ENCODE results near the gene GNB1. TPM values are rescaled to one million over a fixed set of nuclear protein-coding genes. Genes with fewer than 3 reads are reported as not detected.

GNB1 gene
- total RNA-seq, 1 donor from 2014 or later = 116 TPM

DNA sequence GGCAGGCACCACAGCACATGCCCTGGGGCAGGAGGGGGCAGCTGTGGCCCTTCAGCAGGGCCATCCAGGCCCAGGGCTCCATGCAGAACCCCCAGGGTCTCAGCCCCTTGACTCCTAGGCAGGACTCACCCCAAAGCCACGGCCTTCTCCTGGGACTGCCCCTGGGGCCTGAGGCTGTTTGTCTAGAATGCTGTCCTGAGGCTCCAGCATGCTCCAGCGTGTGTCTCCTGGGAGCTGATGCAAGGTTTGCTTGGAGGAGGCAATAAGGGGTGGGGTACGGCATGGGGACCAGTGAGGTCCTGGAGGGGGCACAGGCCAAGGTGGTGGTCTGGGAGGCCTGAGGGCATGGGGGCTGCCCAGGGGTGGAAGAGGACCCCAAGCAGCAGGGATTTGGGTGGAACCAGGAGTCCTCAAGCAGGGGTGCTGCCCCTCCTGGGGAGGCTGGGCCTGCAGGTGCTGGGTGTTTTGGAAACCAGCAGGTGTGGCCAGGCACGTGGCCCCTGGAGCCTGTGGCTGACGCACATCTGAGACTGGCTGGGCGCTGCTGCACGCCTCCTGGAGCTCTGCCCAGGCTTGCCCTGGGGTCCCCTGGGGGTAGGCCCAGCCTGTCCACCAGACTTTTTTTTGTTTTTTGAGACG is 16.3 kb upstream of the GNB1 start:
- DNase-seq (ENCODE audit: low read depth) = peak; percentile 63
- Histone ChIP-seq H3K4me3 (ENCODE audit: low read depth, low read length) (no peak overlapping the region), H3K27me3 (ENCODE audit: control insufficient read depth, insufficient read depth, low read length) (no peaks in the 10 kb centered on the region), H3K36me3 (ENCODE audit: control insufficient read depth, insufficient read depth, low read length) (no peaks in the 10 kb centered on the region)
- TF ChIP-seq, protein P1, sequence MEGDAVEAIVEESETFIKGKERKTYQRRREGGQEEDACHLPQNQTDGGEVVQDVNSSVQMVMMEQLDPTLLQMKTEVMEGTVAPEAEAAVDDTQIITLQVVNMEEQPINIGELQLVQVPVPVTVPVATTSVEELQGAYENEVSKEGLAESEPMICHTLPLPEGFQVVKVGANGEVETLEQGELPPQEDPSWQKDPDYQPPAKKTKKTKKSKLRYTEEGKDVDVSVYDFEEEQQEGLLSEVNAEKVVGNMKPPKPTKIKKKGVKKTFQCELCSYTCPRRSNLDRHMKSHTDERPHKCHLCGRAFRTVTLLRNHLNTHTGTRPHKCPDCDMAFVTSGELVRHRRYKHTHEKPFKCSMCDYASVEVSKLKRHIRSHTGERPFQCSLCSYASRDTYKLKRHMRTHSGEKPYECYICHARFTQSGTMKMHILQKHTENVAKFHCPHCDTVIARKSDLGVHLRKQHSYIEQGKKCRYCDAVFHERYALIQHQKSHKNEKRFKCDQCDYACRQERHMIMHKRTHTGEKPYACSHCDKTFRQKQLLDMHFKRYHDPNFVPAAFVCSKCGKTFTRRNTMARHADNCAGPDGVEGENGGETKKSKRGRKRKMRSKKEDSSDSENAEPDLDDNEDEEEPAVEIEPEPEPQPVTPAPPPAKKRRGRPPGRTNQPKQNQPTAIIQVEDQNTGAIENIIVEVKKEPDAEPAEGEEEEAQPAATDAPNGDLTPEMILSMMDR (IDR thresholded peaks at IDR 0.05; ENCODE audit: insufficient read depth, low read length, severe bottlenecking) = no peak
- FAIRE-seq = no peak

DNA sequence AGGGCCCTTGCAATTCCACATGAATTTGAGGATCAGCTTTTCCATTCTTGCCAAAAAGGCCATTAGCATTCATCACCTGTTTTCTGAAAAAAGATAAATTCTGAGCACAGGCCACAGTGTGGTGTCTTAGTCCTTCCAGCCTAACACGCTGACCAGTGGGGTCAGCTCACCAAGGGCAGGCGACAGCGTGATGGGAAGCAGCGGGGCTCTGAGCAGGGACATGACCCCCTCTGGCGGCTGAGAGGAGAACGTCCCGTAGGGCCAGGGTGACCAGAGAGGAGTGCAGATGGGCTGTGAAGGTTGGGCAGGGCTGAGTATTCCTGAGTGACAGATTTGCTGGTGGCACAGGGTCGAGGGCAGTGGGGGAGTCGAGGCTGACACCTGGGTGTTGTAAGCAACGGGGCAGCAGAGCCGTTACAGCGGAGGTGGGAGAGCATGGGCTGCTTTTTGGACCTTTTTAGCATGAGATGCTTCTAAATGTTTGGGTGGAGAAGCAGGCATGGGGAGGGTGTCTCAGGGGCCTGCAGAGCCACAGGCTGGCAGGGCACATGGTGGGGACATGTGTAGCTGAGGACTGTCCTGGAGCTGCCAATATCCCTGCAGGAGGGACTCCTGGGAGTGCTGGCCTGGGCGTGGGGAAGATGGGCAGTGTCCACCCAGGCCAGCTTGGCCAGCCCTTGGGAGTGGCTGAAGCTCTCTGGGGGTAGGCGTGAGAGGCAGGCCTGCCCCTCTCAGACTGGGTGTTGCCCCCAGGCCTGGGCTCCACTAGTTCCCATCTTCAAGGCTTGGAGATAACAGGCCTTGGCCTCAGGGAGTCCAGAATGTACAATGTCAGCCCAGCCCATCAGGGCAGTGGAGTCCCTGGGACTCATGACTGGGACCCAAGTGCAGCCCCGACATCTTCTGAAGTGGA is 15.6 kb upstream of the GNB1 start:
- Histone ChIP-seq H3K36me3 (ENCODE audit: control insufficient read depth, insufficient read depth, low read length) (no peaks in the 10 kb centered on the region), H3K27me3 (ENCODE audit: control insufficient read depth, insufficient read depth, low read length) (no peaks in the 10 kb centered on the region), H3K4me3 (ENCODE audit: low read depth, low read length) (no peak overlapping the region)
- DNase-seq (ENCODE audit: low read depth) (peak; percentile 55), FAIRE-seq (no peak)
- TF ChIP-seq, protein P1 (IDR thresholded peaks at IDR 0.05; ENCODE audit: insufficient read depth, low read length, severe bottlenecking) = peak; percentile 94

DNA sequence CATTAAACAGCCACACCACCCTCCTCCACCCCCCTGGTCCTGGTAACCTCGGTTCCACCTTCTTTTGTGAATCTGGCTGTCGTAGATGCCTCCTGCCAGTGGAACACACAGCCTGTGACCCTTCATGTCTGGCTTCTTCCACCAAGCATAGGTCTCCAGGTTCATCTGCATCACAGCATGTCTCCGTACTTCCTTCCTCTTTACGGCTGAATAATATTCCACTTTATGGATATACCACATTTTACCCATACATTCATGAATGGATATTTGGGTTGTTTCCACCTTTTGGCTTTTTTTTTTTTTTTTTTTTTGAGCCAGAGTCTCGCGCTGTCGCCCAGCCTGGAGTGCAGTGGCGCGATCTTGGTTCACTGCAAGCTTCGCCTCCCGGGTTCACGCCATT is 12.3 kb upstream of the GNB1 start:
- Histone ChIP-seq H3K27me3 (ENCODE audit: control insufficient read depth, insufficient read depth, low read length) (no peaks in the 10 kb centered on the region), H3K36me3 (ENCODE audit: control insufficient read depth, insufficient read depth, low read length) (no peaks in the 10 kb centered on the region), H3K4me3 (ENCODE audit: low read depth, low read length) (no peak overlapping the region)
- FAIRE-seq (no peak), DNase-seq (ENCODE audit: low read depth) (no peak)
- TF ChIP-seq, protein P1 (IDR thresholded peaks at IDR 0.05; ENCODE audit: insufficient read depth, low read length, severe bottlenecking) = no peak

DNA sequence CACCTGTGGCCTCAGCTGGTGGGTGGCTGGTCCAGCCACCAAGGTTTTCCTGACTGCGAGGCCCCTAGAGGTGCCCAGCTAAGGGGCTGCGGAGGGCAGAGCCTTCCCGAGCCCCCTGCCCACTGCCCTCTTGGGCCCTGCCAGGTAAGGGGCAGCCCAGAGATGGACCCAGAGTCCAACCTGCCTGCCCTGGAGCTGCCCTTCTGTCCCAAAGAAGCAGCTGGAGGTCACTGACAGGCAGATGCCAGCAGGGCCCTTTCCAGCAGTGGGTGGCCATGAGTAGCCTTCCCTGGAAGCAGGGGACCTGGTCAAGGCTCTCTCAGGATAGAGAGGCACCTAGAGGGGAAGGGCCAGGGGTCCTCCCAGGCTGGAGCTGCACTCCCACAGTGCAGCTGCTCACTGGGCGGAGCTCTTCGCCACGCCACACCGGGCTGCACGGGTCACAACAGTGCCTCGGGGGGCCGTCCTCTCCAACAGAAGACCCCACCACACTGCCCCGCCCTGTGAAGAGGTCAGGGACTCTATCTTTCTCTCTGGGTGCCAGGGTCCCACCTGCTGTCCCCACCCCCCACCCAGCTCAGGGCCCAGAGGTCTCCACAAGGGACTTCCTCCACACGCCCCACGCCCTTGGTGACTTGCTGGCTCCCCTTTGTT is 10.9 kb upstream of the GNB1 start:
- no peak for FAIRE-seq
- no peak overlapping the region for H3K4me3 ChIP-seq (ENCODE audit: low read depth, low read length)
- TF ChIP-seq, protein P1 (IDR thresholded peaks at IDR 0.05; ENCODE audit: insufficient read depth, low read length, severe bottlenecking) = no peak

DNA sequence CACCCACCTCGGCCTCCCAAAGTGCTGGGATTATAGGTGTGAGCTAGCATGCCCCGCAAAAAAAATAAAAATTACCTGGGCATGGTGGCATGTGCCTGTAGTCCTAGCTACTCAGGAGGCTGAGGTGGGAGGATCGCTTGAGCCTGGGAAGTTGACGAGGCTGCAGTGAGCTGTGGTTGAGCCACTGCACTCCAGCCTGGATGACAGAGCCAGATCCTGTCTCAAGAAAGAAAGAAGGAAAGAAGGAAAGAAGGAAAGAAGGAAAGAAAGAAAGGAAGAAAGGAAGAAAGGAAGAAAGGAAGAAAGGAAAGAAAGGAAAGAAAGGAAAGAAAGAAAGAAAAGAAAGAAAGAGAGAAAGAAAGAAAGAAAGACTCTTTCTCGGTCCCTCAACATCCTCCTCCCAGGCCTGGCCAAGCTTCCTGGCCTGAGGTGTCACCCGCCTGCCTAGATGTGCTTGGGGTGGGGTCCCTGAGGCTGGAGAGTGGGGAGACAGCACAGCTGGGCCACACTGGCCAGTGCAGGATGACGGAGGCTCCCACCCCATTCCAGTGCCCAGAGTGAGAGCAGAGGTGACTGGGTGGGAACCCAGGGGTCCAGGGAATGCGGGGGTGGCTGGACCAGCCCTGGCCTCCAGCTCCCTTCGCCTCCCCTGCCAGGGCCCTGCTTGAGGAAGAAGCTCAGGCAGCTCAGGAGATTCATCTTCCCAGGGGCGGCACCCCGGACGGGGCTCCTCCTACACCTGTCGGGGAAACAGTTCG is 10.2 kb upstream of the GNB1 start:
- TF ChIP-seq, protein P1 (IDR thresholded peaks at IDR 0.05; ENCODE audit: insufficient read depth, low read length, severe bottlenecking) = no peak
- DNase-seq (ENCODE audit: low read depth) (no peak), FAIRE-seq (no peak)
- Histone ChIP-seq H3K36me3 (ENCODE audit: control insufficient read depth, insufficient read depth, low read length) (no peaks in the 10 kb centered on the region), H3K27me3 (ENCODE audit: control insufficient read depth, insufficient read depth, low read length) (no peaks in the 10 kb centered on the region), H3K4me3 (ENCODE audit: low read depth, low read length) (no peak overlapping the region)

More for the DNA sequence above, 10.9 kb upstream of the GNB1 start:
- no peak for DNase-seq (ENCODE audit: low read depth)
- no peaks in the 10 kb centered on the region for H3K27me3 ChIP-seq (ENCODE audit: control insufficient read depth, insufficient read depth, low read length)
- no peaks in the 10 kb centered on the region for H3K36me3 ChIP-seq (ENCODE audit: control insufficient read depth, insufficient read depth, low read length)
